DOHH2 (cell line): ENCODE data around the gene SNRNP27.

Experiments
- H3F3A ChIP-seq: fragments of 200-600 bp; sonication (generic), shearing (Covaris generic); 2 replicates; pipeline ENCODE4 v1.6.0; 2016; ENCODE audit warnings: antibody characterized with exemption, mild to moderate bottlenecking; ENCODE audit not compliant: control insufficient read depth, insufficient read depth
- H3K27ac ChIP-seq: fragments of 200-600 bp; sonication (generic); 2 replicates; pipeline ENCODE4 v1.5.1; 2014; ENCODE audit warnings: low read depth, mild to moderate bottlenecking, low read length, moderate library complexity
- H3K27me3 ChIP-seq: fragments of 200-600 bp; sonication (generic); 2 replicates; pipeline ENCODE4 v1.6.1; 2014; ENCODE audit warnings: mild to moderate bottlenecking, low read length, mixed read lengths; ENCODE audit not compliant: control insufficient read depth
- H3K36me3 ChIP-seq: fragments of 200-600 bp; sonication (generic); 2 replicates; pipeline ENCODE4 v1.6.1; 2014; ENCODE audit warnings: mild to moderate bottlenecking, low read length, moderate library complexity, mixed read lengths; ENCODE audit not compliant: control insufficient read depth
- H3K4me1 ChIP-seq: fragments of 200-600 bp; sonication (generic); 2 replicates; pipeline ENCODE4 v1.6.1; 2014; ENCODE audit warnings: mild to moderate bottlenecking, low read length, mixed read lengths; ENCODE audit not compliant: control insufficient read depth
- H3K4me2 ChIP-seq: fragments of 200-600 bp; sonication (generic); 2 replicates; pipeline ENCODE4 v1.6.0; 2014; ENCODE audit warnings: mild to moderate bottlenecking, low read length, moderate library complexity
- H3K4me3 ChIP-seq: fragments of 200-600 bp; sonication (generic); 2 replicates; pipeline ENCODE4 v1.5.1; 2014; ENCODE audit warnings: mild to moderate bottlenecking, low read length, mixed read lengths
- H3K79me2 ChIP-seq: fragments of 200-600 bp; sonication (generic); 2 replicates; pipeline ENCODE4 v1.6.1; 2014; ENCODE audit warnings: mild to moderate bottlenecking, low read length, mixed read lengths; ENCODE audit not compliant: control insufficient read depth
- H3K9me2 ChIP-seq: fragments of 200-600 bp; sonication (generic); replicated peaks from 2 replicates; pipeline ENCODE4 v1.6.1; 2014; ENCODE audit warnings: mild to moderate bottlenecking, low read length, mixed read lengths; ENCODE audit not compliant: control insufficient read depth
- H3K9me3 ChIP-seq: fragments of 200-600 bp; sonication (generic); 2 replicates; pipeline ENCODE4 v1.6.1; 2014; ENCODE audit warnings: antibody characterized with exemption, low read length, mixed read lengths; ENCODE audit not compliant: control insufficient read depth, insufficient read depth
- H4K20me1 ChIP-seq: fragments of 200-600 bp; sonication (generic); 2 replicates; pipeline ENCODE4 v1.6.0; 2014; ENCODE audit warnings: low read depth, mild to moderate bottlenecking, antibody characterized with exemption, low read length, moderate library complexity; ENCODE audit not compliant: control insufficient read depth, insufficient read depth
- EZH2phosphoT487 ChIP-seq: fragments of 200-600 bp; sonication (generic); IDR thresholded peaks from 2 replicates; pipeline ENCODE4 v1.6.1; 2017; ENCODE audit warnings: borderline replicate concordance, mild to moderate bottlenecking, antibody characterized with exemption, low read length, moderate library complexity, mixed read lengths
- TF ChIP-seq, protein P1 (sequence below): fragments of 200-600 bp; sonication (generic); IDR thresholded peaks from one replicate; pipeline ENCODE4 v1.5.1; 2014; ENCODE audit warnings: antibody characterized with exemption, mild to moderate bottlenecking, low read depth, low read length; ENCODE audit not compliant: poor library complexity, severe bottlenecking

The SNRNP27 gene

DNA sequence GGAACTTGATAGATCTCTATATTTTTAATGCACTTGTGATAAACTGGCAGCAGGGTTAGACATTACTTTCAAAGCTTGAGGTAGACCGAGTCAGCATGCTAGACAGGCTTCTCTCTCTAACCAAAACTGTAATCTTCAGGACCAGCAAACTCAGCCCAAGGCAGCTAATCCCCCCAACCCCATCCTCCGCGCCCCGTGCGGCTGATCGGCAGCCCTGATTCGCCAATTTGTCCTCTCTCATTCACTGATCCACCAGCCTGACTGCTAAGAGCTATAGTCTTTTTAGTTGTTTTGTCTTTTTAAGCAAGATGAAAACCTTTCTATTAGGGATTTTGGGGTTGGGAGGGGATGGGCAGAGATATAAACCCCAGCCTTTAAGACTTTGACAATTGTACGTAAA is 46.9 kb downstream of the SNRNP27 start:
- no peaks in the 10 kb centered on the region for H3K9me3 ChIP-seq
- no peaks in the 10 kb centered on the region for H3F3A ChIP-seq
- no peaks in the 10 kb centered on the region for H3K9me2 ChIP-seq
- no peak overlapping the region for H3K4me3 ChIP-seq
- no peaks in the 10 kb centered on the region for H3K27me3 ChIP-seq
- no peaks in the 10 kb centered on the region for H4K20me1 ChIP-seq
- H3K79me2 ChIP-seq: no peaks in the 10 kb centered on the region
- H3K27ac ChIP-seq: no peak overlapping the region
- TF ChIP-seq, protein P1, sequence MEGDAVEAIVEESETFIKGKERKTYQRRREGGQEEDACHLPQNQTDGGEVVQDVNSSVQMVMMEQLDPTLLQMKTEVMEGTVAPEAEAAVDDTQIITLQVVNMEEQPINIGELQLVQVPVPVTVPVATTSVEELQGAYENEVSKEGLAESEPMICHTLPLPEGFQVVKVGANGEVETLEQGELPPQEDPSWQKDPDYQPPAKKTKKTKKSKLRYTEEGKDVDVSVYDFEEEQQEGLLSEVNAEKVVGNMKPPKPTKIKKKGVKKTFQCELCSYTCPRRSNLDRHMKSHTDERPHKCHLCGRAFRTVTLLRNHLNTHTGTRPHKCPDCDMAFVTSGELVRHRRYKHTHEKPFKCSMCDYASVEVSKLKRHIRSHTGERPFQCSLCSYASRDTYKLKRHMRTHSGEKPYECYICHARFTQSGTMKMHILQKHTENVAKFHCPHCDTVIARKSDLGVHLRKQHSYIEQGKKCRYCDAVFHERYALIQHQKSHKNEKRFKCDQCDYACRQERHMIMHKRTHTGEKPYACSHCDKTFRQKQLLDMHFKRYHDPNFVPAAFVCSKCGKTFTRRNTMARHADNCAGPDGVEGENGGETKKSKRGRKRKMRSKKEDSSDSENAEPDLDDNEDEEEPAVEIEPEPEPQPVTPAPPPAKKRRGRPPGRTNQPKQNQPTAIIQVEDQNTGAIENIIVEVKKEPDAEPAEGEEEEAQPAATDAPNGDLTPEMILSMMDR: no peak
- TF ChIP-seq EZH2phosphoT487: no peak
- no peaks in the 10 kb centered on the region for H3K4me1 ChIP-seq
- H3K4me2 ChIP-seq: no peak overlapping the region
- peaks cover 19% of the 10 kb centered on the region; the same call in 1 of the 2 replicates for H3K36me3 ChIP-seq

DNA sequence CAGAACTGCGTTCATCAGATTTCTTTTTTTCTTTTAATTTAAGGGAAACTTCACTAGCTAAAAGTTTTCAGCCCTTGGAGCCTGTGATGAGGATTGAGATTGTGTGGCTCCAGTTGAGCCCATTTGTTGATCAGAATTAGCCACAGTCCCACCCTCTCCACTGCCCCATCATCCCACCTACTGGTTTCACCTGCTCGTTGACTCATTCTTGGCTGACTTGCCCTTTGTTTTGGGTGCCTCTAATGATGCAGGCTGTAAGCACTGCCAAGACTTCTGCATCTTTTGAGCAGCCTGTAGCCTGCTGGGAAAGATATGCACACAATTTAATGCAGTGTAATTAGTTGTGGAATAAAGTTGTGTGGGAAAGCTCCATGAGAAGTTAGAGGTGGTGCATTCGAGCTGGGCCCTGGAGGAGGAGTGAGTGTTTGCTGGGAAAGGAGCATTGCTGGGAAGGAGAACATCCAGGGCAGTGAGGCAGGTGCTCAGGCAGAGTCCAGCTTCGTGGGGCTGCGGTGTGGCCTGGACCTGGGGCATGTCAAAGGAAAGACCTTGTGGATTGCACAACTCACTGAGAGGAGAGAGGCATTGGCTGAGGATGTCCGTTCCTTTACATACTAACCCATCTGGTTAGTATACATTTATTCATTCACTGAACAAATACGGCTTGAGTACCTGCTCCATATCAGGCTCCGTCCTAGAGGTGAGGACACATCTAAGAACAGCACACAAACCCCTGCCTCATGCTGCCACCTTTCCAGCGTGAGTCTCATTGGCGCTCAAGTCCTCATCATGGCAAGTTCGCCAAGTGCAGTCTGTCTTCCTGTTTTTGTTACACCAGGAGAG is 49.5 kb downstream of the SNRNP27 start:
- Histone ChIP-seq H3K9me3 (no peaks in the 10 kb centered on the region), H3K27me3 (no peaks in the 10 kb centered on the region), H3K9me2 (no peaks in the 10 kb centered on the region), H3K4me2 (no peak overlapping the region), H3K27ac (no peak overlapping the region), H3K4me3 (no peak overlapping the region), H3F3A (no peaks in the 10 kb centered on the region), H3K4me1 (peaks cover 16% of the 10 kb centered on the region), H3K79me2 (no peaks in the 10 kb centered on the region), H4K20me1 (no peaks in the 10 kb centered on the region), H3K36me3 (peaks cover 11% of the 10 kb centered on the region; the same call in 1 of the 2 replicates)
- TF ChIP-seq, protein P1: no peak
- TF ChIP-seq EZH2phosphoT487: no peak

DNA sequence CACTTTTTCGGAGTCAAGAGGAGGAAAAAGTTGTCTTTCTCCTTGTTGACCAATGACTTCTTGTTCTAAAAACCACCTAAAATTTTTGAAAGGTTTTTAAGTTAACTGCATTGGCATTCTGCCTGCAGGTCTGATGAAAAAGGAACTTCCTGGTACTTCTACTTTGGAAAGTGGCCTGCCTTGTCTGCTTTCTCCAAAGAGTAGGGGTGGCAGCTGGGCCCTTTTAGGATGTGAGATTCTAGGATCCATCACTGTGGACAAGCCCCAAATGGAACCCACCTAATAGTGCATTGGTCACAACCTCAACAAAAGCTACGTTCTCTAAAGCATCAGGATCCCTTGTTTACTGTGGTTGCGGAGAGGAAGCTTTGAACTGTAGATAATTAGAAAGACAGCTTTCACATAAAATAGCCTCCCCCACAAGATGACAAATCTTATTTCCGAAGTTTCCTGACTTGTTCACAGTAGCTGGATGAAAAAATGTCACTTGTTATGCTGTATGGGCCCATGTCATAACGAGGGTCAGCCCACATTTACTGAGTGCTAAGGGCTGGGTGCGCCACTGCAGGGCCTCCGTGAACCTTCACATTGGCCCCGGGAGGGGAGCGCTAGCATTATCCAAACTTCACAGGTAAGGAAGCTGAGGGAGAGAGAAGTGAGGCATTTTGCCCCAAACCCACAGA is 50.2 kb downstream of the SNRNP27 start:
- no peaks in the 10 kb centered on the region for H3K79me2 ChIP-seq
- no peaks in the 10 kb centered on the region for H3K9me2 ChIP-seq
- no peak for TF ChIP-seq EZH2phosphoT487
- TF ChIP-seq, protein P1: no peak
- H3K27me3 ChIP-seq: no peaks in the 10 kb centered on the region
- H3F3A ChIP-seq: no peaks in the 10 kb centered on the region
- H3K4me2 ChIP-seq: no peak overlapping the region
- H4K20me1 ChIP-seq: no peaks in the 10 kb centered on the region
- peaks cover 16% of the 10 kb centered on the region for H3K4me1 ChIP-seq
- H3K36me3 ChIP-seq: peaks cover 4% of the 10 kb centered on the region; the same call in 1 of the 2 replicates
- no peak overlapping the region for H3K4me3 ChIP-seq
- no peak overlapping the region for H3K27ac ChIP-seq
- no peaks in the 10 kb centered on the region for H3K9me3 ChIP-seq
